Measurements from ENCODE around the gene PTPA.

The PTPA gene

DNA sequence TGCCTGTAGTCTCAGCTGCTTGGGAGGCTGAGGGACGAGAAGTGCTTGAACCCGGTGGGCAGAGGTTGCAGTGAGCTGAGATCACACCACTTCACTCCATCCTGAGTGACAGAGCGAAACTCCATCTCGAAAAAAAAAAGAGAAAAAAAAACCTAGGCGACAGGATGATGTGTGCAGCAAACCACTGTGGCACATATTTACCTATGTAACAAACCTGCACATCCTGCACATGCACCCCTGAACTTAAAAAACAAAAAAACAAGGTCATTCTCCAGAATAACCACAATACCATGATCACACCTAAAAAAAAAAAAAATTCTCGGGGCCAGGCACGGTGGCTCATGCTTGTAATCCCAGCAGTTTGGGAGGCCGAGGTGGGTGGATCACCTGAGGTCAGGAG, 37.8 kb upstream of the PTPA start:
- no peak for DNase-seq
- no peak for TF ChIP-seq CTCF (IDR thresholded peaks at IDR 0.05)
- no peak overlapping the region for H3K27ac ChIP-seq
- H3K9me3 ChIP-seq: no peaks in the 10 kb centered on the region
- no peak overlapping the region for H3K4me3 ChIP-seq
- H3K27me3 ChIP-seq: no peaks in the 10 kb centered on the region
- H3K36me3 ChIP-seq: peaks cover 0 to 38% (median 16%) of the 10 kb centered on the region in 3 donors
- intact Hi-C loops (cut with DNase I; ENCODE audit: low total_unique reads): no loop called here
- no peaks in the 10 kb centered on the region for H3K4me1 ChIP-seq

GRCh38 chr9:129074106-129074505, 37.1 kb upstream of the PTPA start:
- TF ChIP-seq CTCF (IDR thresholded peaks at IDR 0.05): no peak

DNA sequence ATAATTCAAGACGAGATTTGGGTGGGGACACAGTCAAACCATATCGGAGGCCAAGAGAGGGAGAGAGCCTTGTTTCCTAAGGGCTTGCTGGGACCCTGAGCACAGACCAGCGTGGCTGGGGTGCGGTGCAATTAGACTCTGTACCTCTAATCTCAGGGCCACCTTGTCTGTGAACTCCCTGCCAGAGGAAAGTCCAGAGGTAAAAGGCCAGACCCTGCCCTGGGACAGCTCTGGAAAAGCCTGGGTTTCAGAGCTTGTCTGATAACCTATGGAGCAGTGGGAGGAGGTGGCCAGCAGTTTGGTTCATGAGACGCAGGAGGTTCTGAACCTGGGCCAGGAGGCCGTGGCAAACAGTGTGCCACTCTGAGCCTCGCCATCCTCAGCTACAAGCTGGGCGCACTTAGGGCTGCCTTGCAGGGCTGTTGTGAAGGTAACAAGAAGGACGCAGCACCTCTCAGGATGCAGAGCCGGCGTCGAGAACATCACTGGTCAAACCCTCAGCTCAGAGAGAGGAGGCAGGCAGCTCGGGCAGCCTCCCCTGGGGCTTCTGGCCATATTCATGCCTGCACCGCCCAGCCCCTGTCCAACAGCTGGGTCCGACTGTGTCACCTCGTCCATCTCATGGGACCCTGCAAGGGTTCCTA, 35.1 kb upstream of the PTPA start:
- TF ChIP-seq CTCF (IDR thresholded peaks at IDR 0.05): no peak
- H3K36me3 ChIP-seq: peaks cover 0 to 11% (median 0%) of the 10 kb centered on the region in 3 donors
- peaks cover 0 to 9% (median 3%) of the 10 kb centered on the region in 4 donors for H3K4me1 ChIP-seq
- H3K27me3 ChIP-seq: no peaks in the 10 kb centered on the region
- no peaks in the 10 kb centered on the region for H3K9me3 ChIP-seq
- H3K27ac ChIP-seq: no peak overlapping the region
- intact Hi-C loops (cut with DNase I; ENCODE audit: low total_unique reads): no loop called here
- no peak overlapping the region for H3K4me3 ChIP-seq
- DNase-seq: no peak

More at GRCh38 chr9:129074106-129074505, 37.1 kb upstream of the PTPA start:
- no peak overlapping the region for H3K4me3 ChIP-seq
- DNase-seq: no peak
- H3K4me1 ChIP-seq: no peaks in the 10 kb centered on the region
- H3K9me3 ChIP-seq: no peaks in the 10 kb centered on the region
- no peak overlapping the region for H3K27ac ChIP-seq
- H3K36me3 ChIP-seq: peaks cover 0 to 31% (median 9%) of the 10 kb centered on the region in 3 donors
- intact Hi-C loops (cut with DNase I; ENCODE audit: low total_unique reads): no loop called here
- no peaks in the 10 kb centered on the region for H3K27me3 ChIP-seq

DNA sequence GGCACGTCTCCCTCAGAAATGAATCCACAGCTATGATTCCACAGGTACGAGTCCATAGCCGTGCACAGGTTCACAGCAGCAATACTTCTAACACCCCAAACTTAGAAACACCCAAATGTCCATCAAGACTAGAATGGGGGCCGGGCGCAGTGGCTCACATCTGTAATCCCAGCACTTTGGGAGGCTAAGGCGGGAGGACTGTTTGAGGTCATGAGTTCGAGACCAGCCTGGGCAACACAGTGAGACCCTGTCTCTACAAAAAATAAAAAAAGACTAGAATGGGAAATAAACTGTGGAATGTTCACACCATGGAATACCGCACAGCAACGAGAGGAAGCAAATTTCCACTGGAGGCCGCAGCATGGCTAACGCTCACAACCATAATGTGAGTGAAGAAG, 34.6 kb upstream of the PTPA start:
- intact Hi-C loops (cut with DNase I; ENCODE audit: low total_unique reads): no loop called here
- TF ChIP-seq CTCF (IDR thresholded peaks at IDR 0.05): no peak
- Histone ChIP-seq H3K4me1 (peaks cover 0 to 12% (median 6%) of the 10 kb centered on the region in 4 donors), H3K4me3 (no peak overlapping the region), H3K9me3 (no peaks in the 10 kb centered on the region), H3K27me3 (no peaks in the 10 kb centered on the region), H3K27ac (no peak overlapping the region), H3K36me3 (peaks cover 0 to 6% (median 0%) of the 10 kb centered on the region in 3 donors)
- no peak for DNase-seq

DNA sequence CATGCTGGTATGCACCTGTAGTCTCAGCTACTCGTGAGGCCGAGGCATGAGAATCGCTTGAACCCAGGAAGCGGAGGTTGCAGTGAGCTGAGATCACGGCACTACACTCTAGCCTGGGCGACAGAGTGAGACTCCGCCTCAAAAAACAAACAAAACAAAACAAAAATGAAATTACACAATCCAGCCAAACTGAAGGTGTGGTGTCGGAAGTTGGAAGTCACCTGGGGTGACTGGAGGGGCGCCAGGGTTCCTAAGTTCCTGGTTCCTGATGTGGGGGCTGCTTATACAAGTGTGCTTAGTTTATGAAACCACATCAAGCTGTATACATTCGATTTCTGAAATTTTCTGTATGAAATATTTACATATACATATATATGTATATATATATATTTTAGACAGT, 34.0 kb upstream of the PTPA start:
- H3K4me1 ChIP-seq: peaks cover 0 to 18% (median 12%) of the 10 kb centered on the region in 4 donors
- no peaks in the 10 kb centered on the region for H3K27me3 ChIP-seq
- no peaks in the 10 kb centered on the region for H3K9me3 ChIP-seq
- DNase-seq: no peak
- no peak for TF ChIP-seq CTCF (IDR thresholded peaks at IDR 0.05)
- intact Hi-C loops (cut with DNase I; ENCODE audit: low total_unique reads): no loop called here
- H3K27ac ChIP-seq: no peak overlapping the region
- no peaks in the 10 kb centered on the region for H3K36me3 ChIP-seq
- H3K4me3 ChIP-seq: no peak overlapping the region
